Stomach (tissue), 4 donors: Measurements from ENCODE around the gene ZBTB34.

Source experiments
- CTCF ChIP-seq, 7 experiments: fragments of 450-650 bp in 4 of 7; fragments of 200-600 bp in 3 of 7; sonication (generic) in 3 of 7; IDR thresholded peaks; one replicate each; pipeline ENCODE4 v1.5.1; 2016 to 2019; ENCODE audit warnings: antibody characterized with exemption in 7 of 7, control low read depth in 2 of 7, mild to moderate bottlenecking in 1 of 7
- EP300 ChIP-seq: sonication (generic); formaldehyde crosslinking; IDR thresholded peaks from one replicate; pipeline ENCODE4 v1.6.1; 2017; ENCODE audit warnings: antibody characterized with exemption
- POLR2AphosphoS5 ChIP-seq, 3 donors: sonication (generic); formaldehyde crosslinking; IDR thresholded peaks; one replicate each; pipeline ENCODE4 v1.6.1; 2016; ENCODE audit warnings: antibody characterized with exemption in 3 of 3

GRCh38 chr9:126813072-126813471 lies 47.4 kb upstream of the ZBTB34 start:
- TF ChIP-seq CTCF (IDR thresholded peaks at IDR 0.05) (no peak), EP300 (no peak), POLR2AphosphoS5 (IDR thresholded peaks at IDR 0.05) (no peak)
